HFF-Myc (cell line): ENCODE measurements around the gene CKAP2L.

Experiments used
- DNase-seq: peaks from one replicate; pipeline ENCODE4 v3.0.0-alpha.2; 2011; ENCODE audit warnings: low read depth; ENCODE audit errors: extremely low read depth
- H3K4me3 ChIP-seq: replicated peaks from 2 replicates; pipeline ENCODE4 v1.5.1; 2011; ENCODE audit warnings: low read depth, mild to moderate bottlenecking, control low read depth, low read length
- CTCF ChIP-seq: IDR thresholded peaks from 2 replicates; pipeline ENCODE4 v1.5.1; 2012; ENCODE audit warnings: mild to moderate bottlenecking, low read depth, low read length, control low read depth; ENCODE audit errors: missing control alignments

CKAP2L gene

GRCh38 chr2:112728378-112729175, 35.8 kb downstream of the CKAP2L start:
- DNase-seq, result no peak
- no peak overlapping the region for H3K4me3 ChIP-seq
- no peak for TF ChIP-seq CTCF

- no peak for DNase-seq
- TF ChIP-seq CTCF, result no peak
- no peak overlapping the region for H3K4me3 ChIP-seq
Observed at GRCh38 chr2:112728029-112728362, 36.4 kb downstream of the CKAP2L start.

DNA sequence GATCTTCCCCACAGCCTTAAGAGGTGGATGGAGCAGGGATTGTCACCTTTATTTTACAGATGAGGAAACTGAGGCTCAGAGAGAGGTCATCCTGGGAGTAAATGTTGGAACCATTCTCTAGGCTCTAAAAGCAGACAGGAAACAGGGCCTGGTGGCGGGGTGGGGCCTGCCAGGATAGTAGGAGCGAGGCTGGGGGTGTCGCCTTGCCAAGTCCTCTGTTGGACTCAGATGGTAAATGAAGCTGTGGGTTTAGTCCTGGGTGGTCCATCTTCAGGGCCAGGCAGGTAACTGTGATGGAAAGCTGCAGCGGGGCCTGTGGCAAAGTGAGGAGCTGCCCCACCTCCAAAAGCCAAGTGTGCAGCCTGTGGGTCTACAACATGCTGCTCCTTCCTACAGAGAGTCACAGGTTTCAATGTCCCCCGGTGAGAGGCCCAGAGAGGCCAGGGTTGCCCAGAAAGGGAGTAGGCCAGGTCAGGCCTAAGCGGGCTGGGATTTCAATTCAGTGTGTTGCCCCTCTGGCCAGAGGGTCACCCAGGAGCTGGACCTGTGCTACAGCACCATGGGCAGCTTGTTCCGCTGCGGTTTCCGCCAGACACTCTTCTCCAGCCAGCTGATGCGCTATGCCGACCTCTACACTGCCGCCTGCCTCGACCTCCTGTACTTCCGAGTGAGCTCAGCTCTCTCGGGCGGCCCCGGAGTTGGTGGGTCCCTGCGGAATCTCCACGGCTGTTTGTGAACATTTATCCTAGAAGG, 37.0 kb downstream of the CKAP2L start:
- H3K4me3 ChIP-seq, result no peak overlapping the region
- no peak for DNase-seq
- no peak for TF ChIP-seq CTCF

GRCh38 chr2:112726487-112727190, 37.8 kb downstream of the CKAP2L start:
- H3K4me3 ChIP-seq, result no peak overlapping the region
- peak; percentile 96 for TF ChIP-seq CTCF
- DNase-seq, result peak; percentile 60

- TF ChIP-seq CTCF, result no peak
- H3K4me3 ChIP-seq, result no peak overlapping the region
- no peak for DNase-seq
Observed at GRCh38 chr2:112725545-112726457, 38.6 kb downstream of the CKAP2L start.
